ENCODE measurements around the gene SIK2.

Gene SIK2

DNA sequence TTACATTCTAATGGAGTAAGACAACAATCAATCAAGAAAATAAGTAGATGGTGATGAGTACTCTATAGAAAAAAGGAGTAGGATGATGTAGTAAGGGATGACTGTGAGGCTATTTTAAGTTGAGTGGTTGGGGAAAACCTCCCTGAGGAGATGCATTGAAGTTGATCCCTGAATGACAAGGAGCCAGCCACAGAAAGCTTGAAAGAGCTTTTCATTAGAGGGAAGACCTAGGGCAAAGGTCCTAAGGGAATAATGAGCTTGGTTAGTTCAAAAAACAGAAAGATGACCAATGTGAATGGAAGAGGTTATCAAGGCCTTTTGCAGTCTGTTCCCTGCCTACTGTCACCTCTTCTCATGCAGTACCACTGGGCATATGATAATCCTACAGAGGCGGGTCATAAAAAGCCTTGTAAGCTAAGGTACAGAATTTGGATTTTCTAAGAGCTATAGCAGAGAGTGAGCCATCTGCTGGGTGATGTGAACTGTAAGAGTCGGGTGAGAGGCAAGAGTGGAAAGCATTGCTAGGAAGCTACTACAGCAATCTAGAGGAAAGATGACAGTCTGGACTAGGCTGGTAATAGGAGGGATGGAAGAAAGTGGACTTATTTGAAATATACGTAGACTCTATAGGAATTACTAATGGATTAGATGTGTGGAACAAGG is 160.9 kb downstream of the SIK2 start:
- Histone ChIP-seq H3K4me2 (ENCODE audit: low read length) (no peak overlapping the region), H3K27ac (no peak overlapping the region), H3K4me1 (peaks cover 4% of the 10 kb centered on the region), H3K9me3 (ENCODE audit: control insufficient read depth, low read length) (no peaks in the 10 kb centered on the region), H3K36me3 (ENCODE audit: control insufficient read depth, insufficient read depth, low read length) (no peaks in the 10 kb centered on the region), H3K9ac (no peak overlapping the region), H2AFZ (no peak overlapping the region), H3K4me3 (ENCODE audit: low read depth, low read length) (no peak overlapping the region), H3K79me2 (peaks cover 2% of the 10 kb centered on the region), H3K27me3 (ENCODE audit: control insufficient read depth, insufficient read depth, low read length) (no peaks in the 10 kb centered on the region)
- TF ChIP-seq, protein P1, sequence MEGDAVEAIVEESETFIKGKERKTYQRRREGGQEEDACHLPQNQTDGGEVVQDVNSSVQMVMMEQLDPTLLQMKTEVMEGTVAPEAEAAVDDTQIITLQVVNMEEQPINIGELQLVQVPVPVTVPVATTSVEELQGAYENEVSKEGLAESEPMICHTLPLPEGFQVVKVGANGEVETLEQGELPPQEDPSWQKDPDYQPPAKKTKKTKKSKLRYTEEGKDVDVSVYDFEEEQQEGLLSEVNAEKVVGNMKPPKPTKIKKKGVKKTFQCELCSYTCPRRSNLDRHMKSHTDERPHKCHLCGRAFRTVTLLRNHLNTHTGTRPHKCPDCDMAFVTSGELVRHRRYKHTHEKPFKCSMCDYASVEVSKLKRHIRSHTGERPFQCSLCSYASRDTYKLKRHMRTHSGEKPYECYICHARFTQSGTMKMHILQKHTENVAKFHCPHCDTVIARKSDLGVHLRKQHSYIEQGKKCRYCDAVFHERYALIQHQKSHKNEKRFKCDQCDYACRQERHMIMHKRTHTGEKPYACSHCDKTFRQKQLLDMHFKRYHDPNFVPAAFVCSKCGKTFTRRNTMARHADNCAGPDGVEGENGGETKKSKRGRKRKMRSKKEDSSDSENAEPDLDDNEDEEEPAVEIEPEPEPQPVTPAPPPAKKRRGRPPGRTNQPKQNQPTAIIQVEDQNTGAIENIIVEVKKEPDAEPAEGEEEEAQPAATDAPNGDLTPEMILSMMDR (IDR thresholded peaks at IDR 0.05): no peak

DNA sequence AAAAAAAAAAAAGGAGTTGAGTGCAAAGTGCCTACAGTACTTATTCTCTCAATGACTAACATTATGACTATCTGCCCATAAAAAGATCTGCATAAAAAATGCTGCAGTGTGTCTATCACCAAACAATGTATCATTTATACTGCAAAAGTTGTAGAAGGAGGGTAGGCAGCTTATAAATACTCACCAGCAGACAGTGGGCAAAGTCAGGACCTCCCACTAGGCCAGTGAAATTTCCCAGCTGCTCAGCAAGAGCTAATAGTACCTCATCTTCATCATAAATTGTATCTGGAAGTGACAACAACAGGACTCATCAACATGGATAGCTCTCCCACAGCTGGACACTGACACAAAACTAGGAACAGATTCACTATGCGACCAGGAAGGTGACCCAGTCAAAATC is 162.4 kb downstream of the SIK2 start:
- Histone ChIP-seq H3K4me2 (ENCODE audit: low read length) (peak overlapping the region; percentile 59), H3K27me3 (ENCODE audit: control insufficient read depth, insufficient read depth, low read length) (no peaks in the 10 kb centered on the region), H3K36me3 (ENCODE audit: control insufficient read depth, insufficient read depth, low read length) (no peaks in the 10 kb centered on the region), H3K79me2 (peaks cover 2% of the 10 kb centered on the region), H3K9me3 (ENCODE audit: control insufficient read depth, low read length) (no peaks in the 10 kb centered on the region), H3K9ac (no peak overlapping the region), H2AFZ (no peak overlapping the region), H3K4me3 (ENCODE audit: low read depth, low read length) (peak overlapping the region; percentile 76), H3K27ac (no peak overlapping the region), H3K4me1 (peaks cover 4% of the 10 kb centered on the region)
- TF ChIP-seq, protein P1 (IDR thresholded peaks at IDR 0.05): no peak

DNA sequence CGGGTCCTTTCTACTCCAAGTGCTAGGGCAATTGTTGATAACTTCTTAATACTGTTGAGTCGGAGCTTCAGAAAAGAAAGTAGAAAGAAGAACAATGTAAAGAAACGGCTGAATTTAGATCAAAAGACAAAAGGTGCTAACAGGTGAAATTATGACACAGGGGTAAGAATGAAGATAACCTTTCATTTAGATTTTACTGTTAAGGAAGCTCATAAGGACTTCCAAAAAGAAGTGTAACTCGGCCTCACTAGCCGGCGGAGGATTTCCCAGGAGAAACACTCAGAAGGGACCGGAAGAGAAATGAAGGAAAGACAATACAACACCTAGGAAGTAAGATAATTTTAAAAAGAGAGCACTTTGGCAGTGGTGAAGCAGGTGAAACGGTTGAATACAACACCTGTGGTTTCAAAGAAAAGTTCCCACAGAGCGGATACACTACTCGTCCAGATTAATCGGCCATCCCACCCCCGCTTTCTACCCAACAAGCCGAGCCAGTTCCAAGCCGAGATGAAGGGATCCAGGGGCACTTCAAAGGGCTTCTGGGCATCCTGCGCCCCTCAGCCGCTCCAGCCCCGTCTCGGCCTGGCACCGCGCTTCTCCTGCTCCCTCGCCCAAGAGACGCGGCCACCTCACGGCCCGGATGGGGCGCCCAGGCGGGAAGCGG is 163.2 kb downstream of the SIK2 start:
- Histone ChIP-seq H3K4me1 (peaks cover 4% of the 10 kb centered on the region), H3K4me2 (ENCODE audit: low read length) (peak overlapping the region; percentile 59), H3K9ac (peak overlapping the region; percentile 21), H3K27me3 (ENCODE audit: control insufficient read depth, insufficient read depth, low read length) (no peaks in the 10 kb centered on the region), H3K9me3 (ENCODE audit: control insufficient read depth, low read length) (no peaks in the 10 kb centered on the region), H3K27ac (peak overlapping the region; percentile 90), H3K36me3 (ENCODE audit: control insufficient read depth, insufficient read depth, low read length) (no peaks in the 10 kb centered on the region), H2AFZ (peak overlapping the region; percentile 85), H3K4me3 (ENCODE audit: low read depth, low read length) (peak overlapping the region; percentile 76), H3K79me2 (peaks cover 2% of the 10 kb centered on the region)
- TF ChIP-seq, protein P1 (IDR thresholded peaks at IDR 0.05): no peak

DNA sequence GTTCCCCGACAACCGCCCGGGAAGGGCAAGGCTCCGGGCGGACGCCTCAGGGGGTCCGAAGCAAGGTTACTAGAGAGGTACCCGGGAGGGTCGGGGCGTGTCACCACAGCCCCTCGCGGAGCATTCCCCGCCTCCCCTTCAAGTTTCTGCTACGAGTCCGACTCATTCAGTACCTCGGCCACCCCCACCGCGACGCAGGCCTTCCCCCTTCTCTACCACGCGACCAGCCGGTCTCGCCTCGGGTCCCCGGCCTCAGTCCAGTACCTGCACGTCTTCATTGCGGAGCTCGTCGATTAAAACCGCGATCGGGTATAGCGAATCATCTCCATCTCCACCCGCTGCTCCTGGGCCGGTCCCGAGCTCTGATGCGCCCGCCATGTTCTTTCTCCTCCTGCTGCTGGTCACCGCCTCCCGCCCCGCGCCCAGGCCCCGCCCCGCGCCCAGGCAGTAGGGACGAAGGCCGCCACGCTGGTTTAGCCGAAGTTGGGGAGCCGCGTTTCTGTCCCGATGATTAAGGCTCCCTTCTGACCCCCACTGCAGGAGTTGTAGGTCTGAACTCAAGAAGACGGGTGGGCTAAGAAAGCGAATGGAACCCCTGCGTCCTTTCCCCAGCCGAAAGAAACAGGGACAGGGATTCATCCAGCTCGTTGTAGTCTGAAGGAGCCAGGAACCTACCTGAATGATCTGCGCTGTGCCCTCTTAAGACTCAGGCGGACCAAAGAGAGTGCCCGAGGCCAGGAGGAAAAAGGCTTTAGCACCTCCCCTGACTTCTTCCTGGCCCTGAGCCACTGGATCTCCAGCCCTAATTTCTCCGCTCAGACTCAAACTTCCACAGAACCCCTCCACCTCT is 164.0 kb downstream of the SIK2 start, which contains the start of gene PPP2R1B:
Gene PPP2R1B, minus strand, starts transcription at position 406 of the 850 bp plus-strand sequence. Its CDS starts 28 bp downstream, at position 378.
- Histone ChIP-seq H3K27me3 (ENCODE audit: control insufficient read depth, insufficient read depth, low read length) (no peaks in the 10 kb centered on the region), H3K4me1 (peaks cover 4% of the 10 kb centered on the region), H3K4me3 (ENCODE audit: low read depth, low read length) (peak within 1 kb of the TSS; percentile 76), H3K36me3 (ENCODE audit: control insufficient read depth, insufficient read depth, low read length) (no peaks in the 10 kb centered on the region), H2AFZ (peak within 1 kb of the TSS; percentile 85), H3K79me2 (peaks cover 2% of the 10 kb centered on the region), H3K9ac (peak within 1 kb of the TSS; percentile 21), H3K27ac (peak within 1 kb of the TSS; percentile 90), H3K9me3 (ENCODE audit: control insufficient read depth, low read length) (no peaks in the 10 kb centered on the region), H3K4me2 (ENCODE audit: low read length) (peak within 1 kb of the TSS; percentile 76)
- TF ChIP-seq, protein P1 (IDR thresholded peaks at IDR 0.05): no peak

Data from parathyroid adenoma (tissue), 2 donors.